Measurements from ENCODE around the gene SELENOM.

SELENOM gene

DNA sequence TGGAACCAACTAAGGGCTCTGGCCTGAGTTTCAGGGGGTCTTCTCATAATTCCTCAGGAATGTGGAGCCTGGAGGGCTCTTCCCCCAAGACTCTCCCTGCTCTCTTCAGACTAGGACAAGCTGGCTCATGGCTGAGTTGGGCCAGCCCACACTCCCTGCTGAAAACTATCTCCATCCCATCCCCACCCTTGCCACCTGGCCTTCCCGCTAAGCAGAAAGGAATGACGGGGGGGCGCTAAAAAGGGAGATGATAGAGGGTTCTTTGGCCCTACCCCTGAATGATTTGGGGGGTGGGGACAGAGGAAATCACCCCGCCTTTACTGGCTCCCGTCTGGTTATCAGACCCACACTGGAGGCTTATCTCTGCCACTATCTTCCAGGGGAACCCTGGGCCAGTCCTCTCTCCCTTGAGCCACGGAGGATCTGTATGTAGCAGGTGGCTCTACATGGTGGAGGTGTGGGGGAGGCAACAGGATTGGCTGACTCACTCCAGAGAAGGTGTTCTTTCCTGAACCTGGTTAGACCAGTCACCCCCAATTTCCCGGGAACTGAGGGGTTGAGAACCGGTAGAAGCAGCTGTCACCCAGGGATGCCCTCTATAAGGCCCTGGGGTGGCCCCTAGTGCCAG is 20.6 kb downstream of the SELENOM start:
- intact Hi-C loops (cut with DNase I; ENCODE audit: low total_unique reads): no loop called here
- Histone ChIP-seq H3K4me1 (peaks cover 0 to 90% (median 80%) of the 10 kb centered on the region in 4 donors), H3K27ac (peak overlapping the region; percentile 99 to 100), H3K36me3 (peaks cover 75 to 85% (median 78%) of the 10 kb centered on the region in 3 donors), H3K27me3 (no peaks in the 10 kb centered on the region), H3K9me3 (no peaks in the 10 kb centered on the region), H3K4me3 (peak overlapping the region; percentile 90 to 92)
- TF ChIP-seq, protein P1, sequence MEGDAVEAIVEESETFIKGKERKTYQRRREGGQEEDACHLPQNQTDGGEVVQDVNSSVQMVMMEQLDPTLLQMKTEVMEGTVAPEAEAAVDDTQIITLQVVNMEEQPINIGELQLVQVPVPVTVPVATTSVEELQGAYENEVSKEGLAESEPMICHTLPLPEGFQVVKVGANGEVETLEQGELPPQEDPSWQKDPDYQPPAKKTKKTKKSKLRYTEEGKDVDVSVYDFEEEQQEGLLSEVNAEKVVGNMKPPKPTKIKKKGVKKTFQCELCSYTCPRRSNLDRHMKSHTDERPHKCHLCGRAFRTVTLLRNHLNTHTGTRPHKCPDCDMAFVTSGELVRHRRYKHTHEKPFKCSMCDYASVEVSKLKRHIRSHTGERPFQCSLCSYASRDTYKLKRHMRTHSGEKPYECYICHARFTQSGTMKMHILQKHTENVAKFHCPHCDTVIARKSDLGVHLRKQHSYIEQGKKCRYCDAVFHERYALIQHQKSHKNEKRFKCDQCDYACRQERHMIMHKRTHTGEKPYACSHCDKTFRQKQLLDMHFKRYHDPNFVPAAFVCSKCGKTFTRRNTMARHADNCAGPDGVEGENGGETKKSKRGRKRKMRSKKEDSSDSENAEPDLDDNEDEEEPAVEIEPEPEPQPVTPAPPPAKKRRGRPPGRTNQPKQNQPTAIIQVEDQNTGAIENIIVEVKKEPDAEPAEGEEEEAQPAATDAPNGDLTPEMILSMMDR (IDR thresholded peaks at IDR 0.05): no peak
- DNase-seq: no peak

GRCh38 chr22:31085928-31086327 is 21.4 kb downstream of the SELENOM start:
- intact Hi-C loops (cut with DNase I; ENCODE audit: low total_unique reads): loop anchor here (1.0 kb wide), 1 partner anchor 139 kb away; no protein-coding TSS in a partner anchor
- DNase-seq: no peak
- Histone ChIP-seq H3K4me3 (peak overlapping the region; percentile 90 to 92), H3K27me3 (no peaks in the 10 kb centered on the region), H3K36me3 (peaks cover 66 to 76% (median 69%) of the 10 kb centered on the region in 3 donors), H3K27ac (peak overlapping the region; percentile 99 to 100), H3K4me1 (peaks cover 0 to 81% (median 71%) of the 10 kb centered on the region in 4 donors), H3K9me3 (no peaks in the 10 kb centered on the region)
- TF ChIP-seq, protein P1 (IDR thresholded peaks at IDR 0.05): no peak

DNA sequence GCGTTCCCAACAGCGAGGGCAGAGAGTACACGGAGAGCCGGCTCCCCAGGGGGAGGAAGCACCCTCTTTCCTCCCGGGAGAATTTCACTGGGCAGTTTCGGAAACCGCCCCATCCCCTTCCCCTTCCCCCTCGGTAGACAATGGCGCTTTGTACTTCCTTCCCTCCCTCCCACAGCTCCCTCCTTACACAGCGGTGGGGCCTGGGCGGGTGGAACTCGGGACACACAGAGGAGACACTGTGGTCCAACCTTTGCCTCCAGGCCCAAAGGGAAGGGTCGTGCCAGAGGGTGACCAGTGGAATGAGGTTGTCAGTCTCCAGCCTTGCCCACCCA is 21.9 kb downstream of the SELENOM start:
- Histone ChIP-seq H3K27ac (peak overlapping the region; percentile 99 to 100), H3K4me1 (peaks cover 0 to 78% (median 69%) of the 10 kb centered on the region in 4 donors), H3K4me3 (peak overlapping the region; percentile 90 to 92), H3K9me3 (no peaks in the 10 kb centered on the region), H3K36me3 (peaks cover 62 to 71% (median 64%) of the 10 kb centered on the region in 3 donors), H3K27me3 (no peaks in the 10 kb centered on the region)
- TF ChIP-seq, protein P1 (IDR thresholded peaks at IDR 0.05): peak in 1 of 2 experiments; percentile 0
- intact Hi-C loops (cut with DNase I; ENCODE audit: low total_unique reads): loop anchor here (1.0 kb wide), 1 partner anchor 138 kb away; no protein-coding TSS in a partner anchor
- DNase-seq: peak in 1 of 2 donors; percentile 84

DNA sequence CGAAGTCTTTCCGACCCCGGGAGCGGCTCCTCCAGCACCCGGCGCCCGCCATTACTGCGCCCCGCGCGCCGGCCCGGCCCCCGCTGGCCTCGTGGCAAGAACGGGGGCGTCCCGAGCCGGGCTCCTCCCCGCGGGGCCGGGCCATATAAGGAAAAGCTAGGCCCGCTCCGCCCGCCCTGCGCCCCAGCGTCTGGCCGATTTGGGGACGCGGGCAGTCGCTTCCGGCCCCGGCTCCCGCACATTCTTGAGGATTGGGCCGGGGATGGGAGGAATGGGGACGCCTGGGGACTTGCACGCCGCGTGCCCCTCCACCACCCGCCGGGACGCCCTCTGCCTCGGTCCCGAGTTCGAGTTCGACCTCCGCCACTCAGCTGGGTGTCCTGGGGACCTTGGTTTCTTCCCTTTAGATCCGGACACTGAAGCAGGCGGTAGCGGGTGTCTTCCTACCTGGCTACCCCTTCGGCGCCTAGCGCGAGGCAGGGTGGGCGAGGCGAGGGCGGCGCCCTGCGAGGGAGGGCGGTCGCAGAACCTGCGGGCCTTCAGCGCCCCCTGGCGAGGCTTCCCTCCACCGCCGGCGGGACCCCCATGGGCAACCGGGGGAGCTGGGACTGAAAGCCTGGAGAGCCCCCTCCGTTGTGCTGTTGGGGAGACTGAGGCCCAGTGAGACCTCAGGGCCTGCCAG is 22.4 kb downstream of the SELENOM start:
- Histone ChIP-seq H3K27me3 (no peaks in the 10 kb centered on the region), H3K4me3 (peak overlapping the region; percentile 90 to 92), H3K4me1 (peaks cover 0 to 81% (median 69%) of the 10 kb centered on the region in 4 donors), H3K36me3 (peaks cover 61 to 66% (median 61%) of the 10 kb centered on the region in 3 donors), H3K9me3 (no peaks in the 10 kb centered on the region), H3K27ac (peak overlapping the region; percentile 99 to 100)
- DNase-seq: peak; percentile 91 to 95
- TF ChIP-seq, protein P1 (IDR thresholded peaks at IDR 0.05): peak; percentile 82 to 88
- intact Hi-C loops (cut with DNase I; ENCODE audit: low total_unique reads): loop anchor here (1.0 to 5.0 kb wide), 2 partner anchors 48 to 138 kb away; no protein-coding TSS in a partner anchor

DNA sequence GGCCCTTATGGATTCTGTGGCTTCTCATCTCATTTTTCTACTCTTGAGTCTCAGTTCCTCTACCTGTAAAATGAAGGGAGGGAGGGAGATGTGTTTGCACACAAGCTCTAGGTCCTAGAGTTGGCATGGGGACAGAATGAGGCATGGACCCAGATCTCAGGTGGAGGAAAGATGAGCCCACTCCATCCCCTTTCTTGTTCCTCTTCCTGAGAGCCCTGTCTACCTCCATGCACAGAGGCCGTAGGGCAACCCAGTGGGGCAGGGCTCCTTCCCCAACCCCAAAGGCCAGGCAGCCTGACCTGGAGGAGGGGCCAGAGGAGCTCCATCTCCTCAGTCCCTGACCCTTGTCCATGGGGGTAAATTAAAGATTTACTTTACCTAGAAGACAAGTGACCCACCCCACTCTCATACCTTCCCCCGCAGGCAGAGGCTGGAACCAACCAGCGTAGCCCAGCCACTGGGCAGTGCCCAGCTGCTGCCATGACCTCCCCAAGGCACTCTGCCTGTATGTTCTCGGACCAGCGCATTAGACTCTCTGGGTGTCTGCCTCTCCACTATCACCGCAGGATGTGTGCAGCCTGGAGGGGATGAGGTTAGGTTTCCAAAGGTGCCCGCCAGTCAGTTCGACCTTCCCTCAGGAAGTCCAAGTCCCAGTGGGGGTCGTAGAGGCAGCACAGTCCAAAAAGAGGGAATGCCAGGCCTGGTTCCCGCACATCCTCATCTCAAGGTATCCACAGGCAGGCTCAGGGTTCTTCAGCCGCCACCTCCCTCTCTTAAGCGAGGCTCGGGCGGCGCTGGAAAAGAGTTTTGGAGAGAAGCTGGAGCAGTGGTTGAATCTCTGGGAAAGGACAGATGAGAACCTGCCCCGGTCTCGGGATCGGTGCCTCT is 23.2 kb downstream of the SELENOM start:
- TF ChIP-seq, protein P1 (IDR thresholded peaks at IDR 0.05): no peak
- intact Hi-C loops (cut with DNase I; ENCODE audit: low total_unique reads): loop anchor here (2.0 to 5.0 kb wide), 2 partner anchors 47 to 115 kb away; partner anchors contain the start of genes MORC2 and TUG1
- H3K9me3 ChIP-seq: no peaks in the 10 kb centered on the region
- peaks cover 53 to 58% (median 54%) of the 10 kb centered on the region in 3 donors for H3K36me3 ChIP-seq
- no peak for DNase-seq
- H3K27me3 ChIP-seq: no peaks in the 10 kb centered on the region
- H3K27ac ChIP-seq: peak overlapping the region; percentile 99 to 100
- peak overlapping the region; percentile 90 to 92 for H3K4me3 ChIP-seq
- H3K4me1 ChIP-seq: peaks cover 0 to 74% (median 63%) of the 10 kb centered on the region in 4 donors
